Fibroblast of skin of left biceps (primary cell): ENCODE data around the gene PPP1CB.
"Not testable (repeated sequence)": the region's sequence is repeated elsewhere in the genome, so short reads cannot be mapped to it uniquely, and the experiment has no call there.

Source experiments
- DNase-seq, 2 experiments: peaks; one replicate each; pipeline ENCODE4 v3.0.0-alpha.2; 2013; ENCODE audit warnings: low read depth in 2 of 2

The PPP1CB gene

GRCh38 chr2:28751252-28751955 lies at the start of gene PPP1CB:
Gene PPP1CB, plus strand, starts transcription at chr2:28751830. Its CDS starts 295 bp downstream, at chr2:28752125.
- peak; percentile 89 to 90 for DNase-seq

GRCh38 chr2:28702415-28702861 lies 49.2 kb upstream of the PPP1CB start:
- no peak for DNase-seq

- no peak for DNase-seq
Measured at GRCh38 chr2:28702878-28703277, 48.8 kb upstream of the PPP1CB start.

GRCh38 chr2:28704621-28705020 lies 47.0 kb upstream of the PPP1CB start:
- DNase-seq, result no peak

GRCh38 chr2:28705751-28706440 lies 45.7 kb upstream of the PPP1CB start:
- no peak for DNase-seq

- no peak for DNase-seq
Measured at GRCh38 chr2:28707592-28707991, 44.0 kb upstream of the PPP1CB start.

GRCh38 chr2:28709101-28709500 lies 42.5 kb upstream of the PPP1CB start:
- no peak for DNase-seq

- no peak for DNase-seq
Measured at GRCh38 chr2:28710545-28710944, 41.1 kb upstream of the PPP1CB start.

GRCh38 chr2:28713577-28714298 lies 37.9 kb upstream of the PPP1CB start:
- DNase-seq, result no peak

- peak; percentile 50 to 55 for DNase-seq
Measured at GRCh38 chr2:28716265-28716865, 35.3 kb upstream of the PPP1CB start.

- peak in 1 of 2 experiments; percentile 29 for DNase-seq
Measured at GRCh38 chr2:28717339-28717758, 34.3 kb upstream of the PPP1CB start.

GRCh38 chr2:28720345-28720744 lies 31.3 kb upstream of the PPP1CB start:
- DNase-seq, result no peak

GRCh38 chr2:28721601-28722191 lies 29.9 kb upstream of the PPP1CB start:
- no peak for DNase-seq

GRCh38 chr2:28725021-28725711 lies 26.5 kb upstream of the PPP1CB start:
- no peak for DNase-seq

- no peak for DNase-seq
Measured at GRCh38 chr2:28726177-28726576, 25.5 kb upstream of the PPP1CB start.

- DNase-seq, result no peak
Measured at GRCh38 chr2:28729698-28730097, 21.9 kb upstream of the PPP1CB start.

- DNase-seq, result no peak
Measured at GRCh38 chr2:28730641-28731146, 20.9 kb upstream of the PPP1CB start.

GRCh38 chr2:28735511-28735910 lies 16.1 kb upstream of the PPP1CB start:
- DNase-seq, result no peak

- DNase-seq, result no peak
Measured at GRCh38 chr2:28736034-28736433, 15.6 kb upstream of the PPP1CB start.

- no peak for DNase-seq
Measured at GRCh38 chr2:28737655-28738054, 14.0 kb upstream of the PPP1CB start.

GRCh38 chr2:28742619-28743018 lies 9.0 kb upstream of the PPP1CB start:
- not testable (repeated sequence) for DNase-seq
